Endothelial cell of umbilical vein (primary cell): Measurements from ENCODE around the gene BRI3BP. TPM values are rescaled to one million over a fixed set of nuclear protein-coding genes. Genes with fewer than 3 reads are reported as not detected.

Source experiments
- BruUV-seq: library from RNA; stranded (reverse); fragments of 400-500 nt; replicated peaks from 2 replicates; lab custom pipeline; 2021; lab: Mats Ljungman, UMichigan
- CTCF ChIA-PET: fragments of 300-600, 350-600 bp; sonication (Branson Sonifier 250); formaldehyde crosslinking; loops from one replicate; lab custom pipeline; 2021; ENCODE audit warnings: antibody characterized with exemption, inconsistent platforms; lab: Charles Lee
- POLR2A ChIA-PET: fragments of 300-600, 350-600 bp; sonication (Branson Sonifier 250); formaldehyde crosslinking; loops from one replicate; lab custom pipeline; 2021; ENCODE audit warnings: antibody characterized with exemption, inconsistent platforms; lab: Charles Lee
- DNase-seq: peaks from one replicate; pipeline ENCODE4 v3.0.0-alpha.2; 2011; ENCODE audit warnings: low read depth, low spot score
- FAIRE-seq: peaks from 2 replicates; lab custom pipeline; 2011; peaks lifted over from hg19 to GRCh38; lab: Jason Lieb, UNC
- H2AFZ ChIP-seq: 2 replicates; pipeline ENCODE4 v1.6.0; 2012; ENCODE audit warnings: low read depth, low read length, control low read depth, inconsistent platforms
- H3K27ac ChIP-seq: 2 replicates; pipeline ENCODE4 v1.5.1; 2011; ENCODE audit warnings: low read depth, mild to moderate bottlenecking, control low read depth, low read length, moderate library complexity; ENCODE audit not compliant: insufficient read depth
- H3K27me3 ChIP-seq, 2 experiments: 2 replicates each; pipeline versions ENCODE4 v1.6.0 to v1.6.1; 2011; ENCODE audit warnings: low read length in 2 of 2, mixed read lengths in 1 of 2; ENCODE audit not compliant: control insufficient read depth in 2 of 2, insufficient read depth in 2 of 2
- H3K36me3 ChIP-seq, 2 experiments: 2 replicates in 1 of 2; 3 replicates in 1 of 2; pipeline ENCODE4 v1.5.1; 2011; ENCODE audit warnings: low read length in 2 of 2, mild to moderate bottlenecking in 1 of 2, moderate library complexity in 1 of 2; ENCODE audit not compliant: control insufficient read depth in 2 of 2, insufficient read depth in 2 of 2; ENCODE audit errors: extremely low read depth in 1 of 2
- H3K4me1 ChIP-seq: 3 replicates; pipeline ENCODE4 v1.5.1; 2011; ENCODE audit warnings: mild to moderate bottlenecking, low read length; ENCODE audit not compliant: control insufficient read depth, insufficient read depth; ENCODE audit errors: extremely low read depth
- H3K4me2 ChIP-seq: 2 replicates; pipeline ENCODE4 v1.6.1; 2011; ENCODE audit warnings: low read length, control low read depth, mixed read lengths; ENCODE audit not compliant: insufficient read depth
- H3K4me3 ChIP-seq, 3 experiments: fragments of 200-600 bp in 1 of 3; sonication (generic), shearing (Covaris generic) in 1 of 3; replicated peaks in 1 of 3; 2 replicates each; pipeline ENCODE4 v1.5.1; 2011 to 2016; ENCODE audit warnings: control low read depth in 3 of 3, low read length in 3 of 3, mild to moderate bottlenecking in 2 of 3, inconsistent platforms in 1 of 3, low read depth in 1 of 3, moderate library complexity in 1 of 3; ENCODE audit not compliant: insufficient read depth in 1 of 3
- H3K79me2 ChIP-seq: 2 replicates; pipeline ENCODE4 v1.6.0; 2012; ENCODE audit warnings: low read length, inconsistent platforms; ENCODE audit not compliant: control insufficient read depth, insufficient read depth
- H3K9ac ChIP-seq: replicated peaks from 2 replicates; pipeline ENCODE3; 2011; ENCODE audit warnings: low read length, control low read depth; ENCODE audit not compliant: insufficient read depth; ENCODE audit errors: extremely low read depth
- H3K9me1 ChIP-seq: replicated peaks from 3 replicates; pipeline ENCODE4 v1.6.0; 2011; ENCODE audit warnings: mild to moderate bottlenecking, low read length; ENCODE audit not compliant: control insufficient read depth, insufficient read depth; ENCODE audit errors: extremely low read depth
- H3K9me3 ChIP-seq: replicated peaks from 2 replicates; pipeline ENCODE4 v1.5.1; 2012; ENCODE audit warnings: low read length, inconsistent platforms; ENCODE audit not compliant: control insufficient read depth, insufficient read depth
- H4K20me1 ChIP-seq: replicated peaks from 2 replicates; pipeline ENCODE3; 2011; ENCODE audit warnings: mild to moderate bottlenecking, low read length; ENCODE audit not compliant: control insufficient read depth, insufficient read depth; ENCODE audit errors: extremely low read depth
- CTCF ChIP-seq, 2 donors: IDR thresholded peaks; 1 replicate in 1 of 2; 2 replicates in 1 of 2; pipeline ENCODE4 v1.5.1; 2011; ENCODE audit warnings: low read length in 2 of 2, mild to moderate bottlenecking in 2 of 2, moderate library complexity in 2 of 2, control low read depth in 1 of 2, inconsistent platforms in 1 of 2, low read depth in 1 of 2; ENCODE audit not compliant: insufficient read depth in 1 of 2; ENCODE audit errors: extremely low read depth in 1 of 2
- FOS ChIP-seq: IDR thresholded peaks from 2 replicates; pipeline ENCODE4 v1.6.1; 2011; ENCODE audit warnings: mild to moderate bottlenecking, low read length, moderate library complexity, borderline replicate concordance; ENCODE audit not compliant: insufficient read depth
- GATA2 ChIP-seq: IDR thresholded peaks from 2 replicates; pipeline ENCODE4 v1.7.0; 2011; ENCODE audit warnings: low read depth, mild to moderate bottlenecking, moderate library complexity, mixed read lengths, low read length; ENCODE audit not compliant: insufficient read length, insufficient read depth
- MYC ChIP-seq: IDR thresholded peaks from one replicate; pipeline ENCODE4 v1.6.1; 2011; ENCODE audit warnings: mild to moderate bottlenecking, low read depth, low read length
- dilution Hi-C: fragments of 300-500 bp; cut with MboI; formaldehyde crosslinking; loops from one replicate; pipeline ENCODE4 v1.15.0; 2019; ENCODE audit warnings: low sequenced_read_pairs; ENCODE audit not compliant: extremely low pct_ligation_motif_present
- intact Hi-C: fragments of 100-400 bp; cut with micrococcal nuclease; formaldehyde crosslinking; loops from one replicate; pipeline ENCODE4 v1.10.0; 2022
- polyA plus RNA-seq, 4 experiments: library from polyadenylated mRNA; depleted of rRNA in 3 of 4; stranded (reverse) in 3 of 4; unstranded in 1 of 4; fragments of >200 nt; gene quantifications; 2 replicates each; pipeline versions ENCODE4 v1.2.1 to v1.2.3, GENCODE V29; 2011 to 2012; ENCODE audit warnings: missing spikeins in 1 of 4
- total RNA-seq: library from RNA; stranded (reverse); gene quantifications from 2 replicates; pipeline ENCODE4 v1.2.3, GENCODE V29; 2021
- TF ChIP-seq, protein P1 (sequence below): IDR thresholded peaks from 2 replicates; pipeline ENCODE4 v1.6.1; 2011; ENCODE audit not compliant: insufficient read depth, insufficient read length

Gene BRI3BP
- total and polyA plus RNA-seq, 2 donors (not counting 3 experiments of a cell fraction or from before 2014, with no cell fraction given) = 3.4 to 8.2 TPM

DNA sequence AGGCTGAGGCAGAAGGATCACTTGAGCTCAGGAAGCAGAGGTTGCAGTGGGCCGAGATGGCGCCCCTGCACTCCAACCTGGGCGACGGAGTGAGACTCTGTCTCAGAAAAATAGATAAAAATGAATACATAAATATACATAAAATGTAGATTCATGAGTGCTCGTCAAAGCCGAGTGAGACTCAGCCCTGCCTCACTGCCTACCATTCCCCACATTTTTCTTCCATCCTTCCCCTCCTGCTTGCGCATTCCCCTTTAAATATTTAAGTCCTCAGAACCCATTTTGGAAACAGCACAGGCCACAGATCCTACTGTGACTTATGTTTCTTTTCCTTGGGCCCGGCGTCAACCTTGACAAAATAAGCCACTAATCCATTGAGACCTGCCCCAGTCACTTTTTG lies 39.8 kb downstream of the BRI3BP start:
- no TSS peak for BruUV-seq
- Histone ChIP-seq H3K79me2 (no peaks in the 10 kb centered on the region), H3K4me1 (no peaks in the 10 kb centered on the region), H3K36me3 (no peaks in the 10 kb centered on the region), H2AFZ (no peak overlapping the region), H3K9me1 (no peaks in the 10 kb centered on the region), H3K4me2 (no peak overlapping the region), H4K20me1 (no peaks in the 10 kb centered on the region), H3K27me3 (no peaks in the 10 kb centered on the region), H3K9ac (no peak overlapping the region), H3K9me3 (no peaks in the 10 kb centered on the region), H3K27ac (no peak overlapping the region), H3K4me3 (no peak overlapping the region)
- POLR2A ChIA-PET = no interaction called here
- intact Hi-C loops (no loop called here), dilution Hi-C loops (no loop called here)
- CTCF ChIA-PET = no interaction called here
- no peak for DNase-seq
- TF ChIP-seq CTCF (IDR thresholded peaks at IDR 0.05; ENCODE audit: extremely low read depth in 1 of 2, insufficient read depth in 1 of 2, low read depth in 1 of 2, low read length in 2 of 2) (no peak), FOS (no peak)
- no peak for FAIRE-seq

DNA sequence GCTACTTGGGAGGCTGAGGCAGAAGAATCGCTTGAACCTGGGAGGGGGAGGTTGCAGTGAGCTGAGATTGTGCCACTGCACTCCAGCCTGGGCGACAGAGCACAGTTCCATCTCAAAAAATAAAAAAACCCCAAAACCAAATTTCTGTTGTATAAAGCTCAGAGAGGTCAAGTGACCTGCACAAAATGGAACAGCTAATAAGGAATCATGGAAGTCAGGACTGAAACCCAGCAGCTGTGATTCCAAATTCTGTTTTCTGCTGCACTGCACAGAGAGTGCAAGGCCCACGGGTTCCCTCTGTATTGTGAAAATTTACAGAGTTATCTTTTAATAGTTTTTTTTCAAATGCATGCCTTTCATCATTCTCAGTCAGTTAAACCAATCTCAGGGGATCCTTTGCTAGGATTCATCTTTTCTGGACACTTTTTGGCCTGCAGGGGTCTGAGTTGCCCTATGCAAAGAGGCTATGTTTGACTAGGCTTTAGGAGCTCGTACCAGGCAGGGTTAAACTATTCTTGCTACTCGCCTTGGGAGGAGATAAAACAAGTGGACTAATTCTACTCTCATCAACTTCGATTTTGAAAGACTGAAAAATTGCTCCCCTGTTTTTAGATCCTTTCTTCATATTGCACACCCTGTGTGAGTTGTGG lies 45.7 kb downstream of the BRI3BP start:
- no TSS peak for BruUV-seq
- dilution Hi-C loops = no loop called here
- CTCF ChIA-PET = no interaction called here

More for the DNA sequence above, 45.7 kb downstream of the BRI3BP start:
- no peak overlapping the region for H3K9ac ChIP-seq
- H3K27me3 ChIP-seq = no peaks in the 10 kb centered on the region
- POLR2A ChIA-PET = no interaction called here
- H4K20me1 ChIP-seq = no peaks in the 10 kb centered on the region
- H2AFZ ChIP-seq = no peak overlapping the region
- H3K4me3 ChIP-seq = no peak overlapping the region
- intact Hi-C loops = no loop called here
- no peaks in the 10 kb centered on the region for H3K79me2 ChIP-seq
- H3K9me1 ChIP-seq = no peaks in the 10 kb centered on the region
- no peak overlapping the region for H3K4me2 ChIP-seq
- DNase-seq (no peak), FAIRE-seq (no peak)
- H3K9me3 ChIP-seq = no peaks in the 10 kb centered on the region
- H3K36me3 ChIP-seq = no peaks in the 10 kb centered on the region
- no peak overlapping the region for H3K27ac ChIP-seq
- TF ChIP-seq CTCF (IDR thresholded peaks at IDR 0.05; ENCODE audit: extremely low read depth in 1 of 2, insufficient read depth in 1 of 2, low read depth in 1 of 2, low read length in 2 of 2) (no peak), MYC (no peak), GATA2 (no peak)
- TF ChIP-seq, protein P1, sequence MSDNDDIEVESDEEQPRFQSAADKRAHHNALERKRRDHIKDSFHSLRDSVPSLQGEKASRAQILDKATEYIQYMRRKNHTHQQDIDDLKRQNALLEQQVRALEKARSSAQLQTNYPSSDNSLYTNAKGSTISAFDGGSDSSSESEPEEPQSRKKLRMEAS = no peak
- no peaks in the 10 kb centered on the region for H3K4me1 ChIP-seq
